Measurements from ENCODE around the gene ARPC4. TPM values are rescaled to one million over a fixed set of nuclear protein-coding genes. Genes with fewer than 3 reads are reported as not detected.

ARPC4 gene
- total and polyA plus RNA-seq, 2 of the 13 experiments (the other 11 are each of a cell fraction or from before 2014, with no cell fraction given): 30.1 to 83.6 TPM

GRCh38 chr3:9769426-9770275 lies 23.2 kb upstream of the ARPC4 start, which contains the start of gene CAMK1 (continued):
- TF ChIP-seq CBX5 (CRISPR knock-in tag; IDR thresholded peaks at IDR 0.05; ENCODE audit: borderline replicate concordance) (no peak), AGO1 (IDR thresholded peaks at IDR 0.05; ENCODE audit: low read depth, low read length, poor library complexity, severe bottlenecking) (peak; percentile 83), ZNF691 (CRISPR knock-in tag; IDR thresholded peaks at IDR 0.05; ENCODE audit: borderline replicate concordance, low read depth) (peak; percentile 24; the same call in 1 of the 2 replicates), MTERF4 (CRISPR knock-in tag; IDR thresholded peaks at IDR 0.05) (no peak), RBAK (CRISPR knock-in tag; IDR thresholded peaks at IDR 0.05) (no peak), SRSF9 (IDR thresholded peaks at IDR 0.05; ENCODE audit: borderline replicate concordance, insufficient read depth, low read depth, low read length, poor library complexity, severe bottlenecking) (no peak), E2F1 (CRISPR knock-in tag; IDR thresholded peaks at IDR 0.05) (no peak), HNF1B (CRISPR knock-in tag; IDR thresholded peaks at IDR 0.05) (peak; percentile 8; the same call in 1 of the 2 replicates), ZBED4 (CRISPR knock-in tag; IDR thresholded peaks at IDR 0.05; ENCODE audit: borderline replicate concordance) (0 out of 2 replicates have a peak, but pooled peaks have one; percentile 32), NFATC3 (CRISPR knock-in tag; IDR thresholded peaks at IDR 0.05) (no peak), DPF2 (CRISPR knock-in tag; IDR thresholded peaks at IDR 0.05; ENCODE audit: borderline replicate concordance, low read depth) (no peak), CBX1 (IDR thresholded peaks at IDR 0.05; ENCODE audit: low read depth) (peak; percentile 23), IKZF1 (IDR thresholded peaks at IDR 0.05) (no peak), BATF2 (CRISPR knock-in tag; IDR thresholded peaks at IDR 0.05) (no peak), ZNF30 (CRISPR knock-in tag; IDR thresholded peaks at IDR 0.05) (no peak), PHF8 (CRISPR knock-in tag; IDR thresholded peaks at IDR 0.05) (peak; percentile 68), ZFP37 (CRISPR knock-in tag; IDR thresholded peaks at IDR 0.05; ENCODE audit: borderline replicate concordance) (no peak), ZNF138 (CRISPR knock-in tag; IDR thresholded peaks at IDR 0.05; ENCODE audit: low read depth) (no peak), ZSCAN25 (CRISPR knock-in tag; IDR thresholded peaks at IDR 0.05) (no peak)

Data from HepG2 (cell line).